Liver (tissue), 9 donors: ENCODE data around the gene AKR1D1. TPM values are rescaled to one million over a fixed set of nuclear protein-coding genes. Genes with fewer than 3 reads are reported as not detected.

ENCODE experiments used
- DNase-seq: peaks from one replicate; pipeline ENCODE4 v3.0.0-alpha.2; 2017; ENCODE audit warnings: low spot score
- H3K27ac ChIP-seq, 2 donors: one replicate each; pipeline ENCODE4 v1.7.0; 2013; ENCODE audit warnings: inconsistent platforms in 2 of 2, low read length in 2 of 2, control low read depth in 1 of 2, low read depth in 1 of 2, mild to moderate bottlenecking in 1 of 2
- H3K27me3 ChIP-seq, 4 donors: one replicate each; pipeline versions ENCODE4 v1.6.1 to v1.7.0; 2013; ENCODE audit warnings: low read length in 3 of 4, inconsistent platforms in 1 of 4, mild to moderate bottlenecking in 1 of 4, moderate library complexity in 1 of 4; ENCODE audit not compliant: control insufficient read depth in 4 of 4, insufficient read depth in 4 of 4
- H3K36me3 ChIP-seq, 4 donors: one replicate each; pipeline versions ENCODE4 v1.6.1 to v1.7.0; 2013; ENCODE audit warnings: low read length in 3 of 4, mild to moderate bottlenecking in 3 of 4, low read depth in 1 of 4, moderate library complexity in 1 of 4; ENCODE audit not compliant: control insufficient read depth in 4 of 4, insufficient read depth in 3 of 4
- H3K4me1 ChIP-seq, 4 donors: one replicate each; pipeline versions ENCODE4 v1.6.1 to v1.7.0; 2013; ENCODE audit warnings: low read length in 3 of 4, mild to moderate bottlenecking in 3 of 4, moderate library complexity in 1 of 4; ENCODE audit not compliant: control insufficient read depth in 4 of 4, insufficient read depth in 4 of 4
- H3K4me3 ChIP-seq, 3 donors: one replicate each; pipeline versions ENCODE4 v1.6.1 to v1.7.0; 2013; ENCODE audit warnings: low read length in 3 of 3, control low read depth in 1 of 3, low read depth in 1 of 3, mild to moderate bottlenecking in 1 of 3
- H3K9ac ChIP-seq, 2 donors: one replicate each; pipeline ENCODE4 v1.7.0; 2013; ENCODE audit warnings: low read length in 2 of 2, mild to moderate bottlenecking in 2 of 2, moderate library complexity in 2 of 2, control low read depth in 1 of 2, low read depth in 1 of 2
- H3K9me3 ChIP-seq, 4 donors: one replicate each; pipeline versions ENCODE4 v1.6.1 to v1.7.0; 2013; ENCODE audit warnings: low read length in 3 of 4; ENCODE audit not compliant: control insufficient read depth in 4 of 4
- ATF3 ChIP-seq: IDR thresholded peaks from 2 replicates; pipeline ENCODE4 v1.6.1; 2016; ENCODE audit warnings: antibody characterized with exemption
- CTCF ChIP-seq: fragments of 150-350 bp; IDR thresholded peaks from 2 replicates; pipeline ENCODE4 v1.5.1; 2017; ENCODE audit warnings: improper control_type of control experiment, low read depth, low read length; ENCODE audit not compliant: missing input control
- EGR1 ChIP-seq, 2 donors: IDR thresholded peaks; 2 replicates each; pipeline ENCODE4 v1.6.1; 2016 to 2018; ENCODE audit warnings: antibody characterized with exemption in 2 of 2, low read depth in 2 of 2
- FOXA1 ChIP-seq: IDR thresholded peaks from 2 replicates; pipeline ENCODE4 v1.6.1; 2016; ENCODE audit warnings: antibody characterized with exemption
- FOXA2 ChIP-seq: IDR thresholded peaks from 2 replicates; pipeline ENCODE4 v1.6.1; 2016; ENCODE audit warnings: antibody characterized with exemption
- GABPA ChIP-seq, 2 donors: IDR thresholded peaks in 1 of 2; conservative IDR thresholded peaks in 1 of 2; 2 replicates each; pipeline ENCODE4 v1.6.1; 2016; ENCODE audit warnings: antibody characterized with exemption in 2 of 2, mild to moderate bottlenecking in 1 of 2, moderate library complexity in 1 of 2
- HNF4A ChIP-seq, 2 donors: conservative IDR thresholded peaks; 2 replicates each; pipeline ENCODE4 v1.6.1; 2016; ENCODE audit warnings: antibody characterized with exemption in 2 of 2, mild to moderate bottlenecking in 2 of 2
- HNF4G ChIP-seq: IDR thresholded peaks from 2 replicates; pipeline ENCODE4 v1.6.1; 2016; ENCODE audit warnings: antibody characterized with exemption
- JUND ChIP-seq, 2 donors: IDR thresholded peaks; 2 replicates each; pipeline ENCODE4 v1.6.1; 2016; ENCODE audit warnings: antibody characterized with exemption in 2 of 2
- NR2F2 ChIP-seq: IDR thresholded peaks from 2 replicates; pipeline ENCODE4 v1.6.1; 2016; ENCODE audit warnings: antibody characterized with exemption
- RAD21 ChIP-seq, 2 donors: IDR thresholded peaks; 2 replicates each; pipeline ENCODE4 v1.6.1; 2016; ENCODE audit warnings: antibody characterized with exemption in 2 of 2, mild to moderate bottlenecking in 2 of 2
- RXRA ChIP-seq, 2 donors: IDR thresholded peaks; 2 replicates each; pipeline ENCODE4 v1.6.1; 2017 to 2018; ENCODE audit warnings: antibody characterized with exemption in 2 of 2, mild to moderate bottlenecking in 1 of 2
- SP1 ChIP-seq: IDR thresholded peaks from 2 replicates; pipeline ENCODE4 v1.6.1; 2018; ENCODE audit warnings: antibody characterized with exemption, mild to moderate bottlenecking
- TAF1 ChIP-seq: conservative IDR thresholded peaks from 2 replicates; pipeline ENCODE4 v1.6.1; 2016; ENCODE audit warnings: antibody characterized with exemption, mild to moderate bottlenecking
- YY1 ChIP-seq: IDR thresholded peaks from 2 replicates; pipeline ENCODE4 v1.6.1; 2016; ENCODE audit warnings: antibody characterized with exemption, mild to moderate bottlenecking
- ZBTB33 ChIP-seq: IDR thresholded peaks from 2 replicates; pipeline ENCODE4 v1.6.1; 2016; ENCODE audit warnings: antibody characterized with exemption
- polyA plus RNA-seq, 2 donors: library from polyadenylated mRNA; stranded (reverse) in 1 of 2; unstranded in 1 of 2; fragments of 200-250 nt in 1 of 2; fragments of >200 nt in 1 of 2; fragmentation: Nextera tagmentation in 1 of 2; extraction: Ambion mirVana in 1 of 2; gene quantifications; one replicate each; pipeline versions ENCODE4 v1.2.1 to v1.2.3, GENCODE V29; 2013 to 2015
- total RNA-seq, 2 donors: library from RNA; depleted of rRNA; stranded (reverse); fragments of >200 nt; gene quantifications; one replicate each; pipeline ENCODE4 v1.2.3, GENCODE V29; 2014
- TF ChIP-seq, protein P1 (sequence below): IDR thresholded peaks from 2 replicates; pipeline ENCODE4 v1.6.1; 2016; ENCODE audit warnings: antibody characterized with exemption, mild to moderate bottlenecking
- TF ChIP-seq, protein P2 (sequence below): IDR thresholded peaks from 2 replicates; pipeline ENCODE4 v1.6.1; 2016; ENCODE audit warnings: antibody characterized with exemption
- donor health status: healthy.
- donor health status: healthy.
- donor health status: healthy.
- donor health status: healthy.
- donor health status: healthy.

Gene AKR1D1
- total and polyA plus RNA-seq, 4 donors = 18.6 to 93.9 (median 31.9) TPM

GRCh38 chr7:138032186-138032585, 44.1 kb upstream of the AKR1D1 start:
- H3K27ac ChIP-seq = no peak overlapping the region
- no peak for TF ChIP-seq ATF3
- TF ChIP-seq, protein P1, sequence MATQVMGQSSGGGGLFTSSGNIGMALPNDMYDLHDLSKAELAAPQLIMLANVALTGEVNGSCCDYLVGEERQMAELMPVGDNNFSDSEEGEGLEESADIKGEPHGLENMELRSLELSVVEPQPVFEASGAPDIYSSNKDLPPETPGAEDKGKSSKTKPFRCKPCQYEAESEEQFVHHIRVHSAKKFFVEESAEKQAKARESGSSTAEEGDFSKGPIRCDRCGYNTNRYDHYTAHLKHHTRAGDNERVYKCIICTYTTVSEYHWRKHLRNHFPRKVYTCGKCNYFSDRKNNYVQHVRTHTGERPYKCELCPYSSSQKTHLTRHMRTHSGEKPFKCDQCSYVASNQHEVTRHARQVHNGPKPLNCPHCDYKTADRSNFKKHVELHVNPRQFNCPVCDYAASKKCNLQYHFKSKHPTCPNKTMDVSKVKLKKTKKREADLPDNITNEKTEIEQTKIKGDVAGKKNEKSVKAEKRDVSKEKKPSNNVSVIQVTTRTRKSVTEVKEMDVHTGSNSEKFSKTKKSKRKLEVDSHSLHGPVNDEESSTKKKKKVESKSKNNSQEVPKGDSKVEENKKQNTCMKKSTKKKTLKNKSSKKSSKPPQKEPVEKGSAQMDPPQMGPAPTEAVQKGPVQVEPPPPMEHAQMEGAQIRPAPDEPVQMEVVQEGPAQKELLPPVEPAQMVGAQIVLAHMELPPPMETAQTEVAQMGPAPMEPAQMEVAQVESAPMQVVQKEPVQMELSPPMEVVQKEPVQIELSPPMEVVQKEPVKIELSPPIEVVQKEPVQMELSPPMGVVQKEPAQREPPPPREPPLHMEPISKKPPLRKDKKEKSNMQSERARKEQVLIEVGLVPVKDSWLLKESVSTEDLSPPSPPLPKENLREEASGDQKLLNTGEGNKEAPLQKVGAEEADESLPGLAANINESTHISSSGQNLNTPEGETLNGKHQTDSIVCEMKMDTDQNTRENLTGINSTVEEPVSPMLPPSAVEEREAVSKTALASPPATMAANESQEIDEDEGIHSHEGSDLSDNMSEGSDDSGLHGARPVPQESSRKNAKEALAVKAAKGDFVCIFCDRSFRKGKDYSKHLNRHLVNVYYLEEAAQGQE = no peak
- no peak for TF ChIP-seq YY1
- TF ChIP-seq CTCF = no peak
- no peak for TF ChIP-seq TAF1
- TF ChIP-seq SP1 = no peak
- no peak for TF ChIP-seq NR2F2
- TF ChIP-seq HNF4G = no peak
- TF ChIP-seq, protein P2, sequence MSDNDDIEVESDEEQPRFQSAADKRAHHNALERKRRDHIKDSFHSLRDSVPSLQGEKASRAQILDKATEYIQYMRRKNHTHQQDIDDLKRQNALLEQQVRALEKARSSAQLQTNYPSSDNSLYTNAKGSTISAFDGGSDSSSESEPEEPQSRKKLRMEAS = no peak
- no peak for TF ChIP-seq RXRA (IDR thresholded peaks at IDR 0.05)
- TF ChIP-seq ZBTB33 = no peak
- no peak for TF ChIP-seq JUND (IDR thresholded peaks at IDR 0.05)
- no peak for TF ChIP-seq FOXA2
- no peak for TF ChIP-seq HNF4A (conservative IDR thresholded peaks at IDR 0.05)
- no peak for TF ChIP-seq EGR1 (IDR thresholded peaks at IDR 0.05; ENCODE audit: low read depth in 2 of 2)
- no peak for TF ChIP-seq GABPA (IDR thresholded peaks at IDR 0.05 in 1 of 2, conservative IDR thresholded peaks at IDR 0.05 in 1 of 2)
- no peak for TF ChIP-seq RAD21 (IDR thresholded peaks at IDR 0.05)
- TF ChIP-seq FOXA1 = no peak
- no peaks in the 10 kb centered on the region for H3K36me3 ChIP-seq
- no peak for DNase-seq
- peaks cover 0 to 3% (median 0%) of the 10 kb centered on the region in 4 donors for H3K4me1 ChIP-seq
- no peaks in the 10 kb centered on the region for H3K27me3 ChIP-seq
- no peaks in the 10 kb centered on the region for H3K9me3 ChIP-seq
- H3K9ac ChIP-seq = no peak overlapping the region
- H3K4me3 ChIP-seq = no peak overlapping the region
